SH-SY5Y (cell line): Measurements from ENCODE around the gene SAMD1.
A peak's percentile ranks its signal among the peaks of the same experiment; 100 is the strongest.

Experiments used
- GATA2 ChIP-seq: IDR thresholded peaks from 2 replicates; pipeline ENCODE4 v1.6.1; 2011; ENCODE audit warnings: mild to moderate bottlenecking, low read depth, low read length
- GATA3 ChIP-seq: IDR thresholded peaks from 2 replicates; pipeline ENCODE4 v1.6.1; 2011; ENCODE audit warnings: low read depth, mild to moderate bottlenecking, low read length, moderate library complexity

GRCh38 chr19:14058182-14059092 lies 32.1 kb downstream of the SAMD1 start:
- TF ChIP-seq GATA2 (peak; percentile 44; the same call in 1 of the 2 replicates), GATA3 (no peak)
